ENCODE measurements around the gene RBL2.

GRCh38 chr16:53458635-53459034 is 24.4 kb downstream of the RBL2 start:
- TF ChIP-seq CTCF (IDR thresholded peaks at IDR 0.05) (no peak), POLR2A (IDR thresholded peaks at IDR 0.05) (no peak), POLR2AphosphoS5 (IDR thresholded peaks at IDR 0.05) (no peak), EP300 (IDR thresholded peaks at IDR 0.05) (no peak)

Measured in sigmoid colon (tissue), 4 donors.